ENCODE results near the gene SNCA.

The SNCA gene

GRCh38 chr4:89836031-89836745 lies 773 bp downstream of the SNCA start:
- peak; percentile 24 for DNase-seq (ENCODE audit: low spot score)
- TF ChIP-seq CTCF (IDR thresholded peaks at IDR 0.05; ENCODE audit: extremely low read depth, missing control alignments), result no peak

- TF ChIP-seq CTCF (IDR thresholded peaks at IDR 0.05; ENCODE audit: extremely low read depth, missing control alignments), result no peak
- no peak for DNase-seq (ENCODE audit: low spot score)
Measured at GRCh38 chr4:89835413-89835812, 1.5 kb downstream of the SNCA start.

GRCh38 chr4:89834486-89835209 lies 2.3 kb downstream of the SNCA start:
- TF ChIP-seq CTCF (IDR thresholded peaks at IDR 0.05; ENCODE audit: extremely low read depth, missing control alignments), result no peak
- no peak for DNase-seq (ENCODE audit: low spot score)

GRCh38 chr4:89829470-89830138 lies 7.4 kb downstream of the SNCA start:
- peak; percentile 51 for DNase-seq (ENCODE audit: low spot score)
- TF ChIP-seq CTCF (IDR thresholded peaks at IDR 0.05; ENCODE audit: extremely low read depth, missing control alignments), result no peak

- DNase-seq (ENCODE audit: low spot score), result no peak
- no peak for TF ChIP-seq CTCF (IDR thresholded peaks at IDR 0.05; ENCODE audit: extremely low read depth, missing control alignments)
Measured at GRCh38 chr4:89823416-89823815, 13.5 kb downstream of the SNCA start.

- no peak for TF ChIP-seq CTCF (IDR thresholded peaks at IDR 0.05; ENCODE audit: extremely low read depth, missing control alignments)
- no peak for DNase-seq (ENCODE audit: low spot score)
Measured at GRCh38 chr4:89821612-89822011, 15.3 kb downstream of the SNCA start.

GRCh38 chr4:89820010-89820409 lies 17.0 kb downstream of the SNCA start:
- no peak for DNase-seq (ENCODE audit: low spot score)
- TF ChIP-seq CTCF (IDR thresholded peaks at IDR 0.05; ENCODE audit: extremely low read depth, missing control alignments), result no peak
